Sciatic nerve (tissue), 2 donors: ENCODE data around the gene RPS6KA6. TPM values are rescaled to one million over a fixed set of nuclear protein-coding genes. Genes with fewer than 3 reads are reported as not detected.

Experiments used
- ATAC-seq: fragments of 200-7000 bp; cut with Tn5 transposase; one replicate; pipeline ENCODE4 v1.9.1; 2020; ENCODE audit warnings: mild to moderate bottlenecking, moderate library complexity
- DNase-seq: peaks from one replicate; pipeline ENCODE4 v3.0.0-alpha.2; 2020; ENCODE audit warnings: low spot score
- intact Hi-C: fragments of 100-400 bp; cut with DNase I; formaldehyde crosslinking; loops from one replicate; pipeline ENCODE4 v1.14.2; 2022
- total RNA-seq: library from RNA; stranded (reverse); fragmentation: NEBNext Ultra II Directional; extraction: Animal tissue kit (Norgen Biotek cat#: 25700); gene quantifications from one replicate; pipeline ENCODE4 v1.2.1, GENCODE V29; 2021
- donor health status: DM: no; HTN: no; CAD: no.
- donor health status: DM: no; HTN: no; CAD: no.

Gene RPS6KA6
- 2.7 TPM for total RNA-seq

GRCh38 chrX:84187533-84188319, at the start of gene RPS6KA6:
Gene RPS6KA6 (minus strand): TSS chrX:84188199. CDS start chrX:84187899, 300 bp downstream.
- ATAC-seq: peak; percentile 76
- intact Hi-C loops: no loop called here
- DNase-seq: peak; percentile 56

- intact Hi-C loops: no loop called here
- no peak for ATAC-seq
- no peak for DNase-seq
Observed at GRCh38 chrX:84224741-84225140, 36.7 kb upstream of the RPS6KA6 start.

GRCh38 chrX:84223261-84223660, 35.3 kb upstream of the RPS6KA6 start:
- no peak for ATAC-seq
- DNase-seq: no peak
- intact Hi-C loops: no loop called here

GRCh38 chrX:84221181-84221580, 33.2 kb upstream of the RPS6KA6 start:
- DNase-seq (no peak), ATAC-seq (no peak)
- intact Hi-C loops: no loop called here

GRCh38 chrX:84219551-84219950, 31.6 kb upstream of the RPS6KA6 start:
- intact Hi-C loops: no loop called here
- DNase-seq (no peak), ATAC-seq (no peak)

GRCh38 chrX:84218726-84219125, 30.7 kb upstream of the RPS6KA6 start:
- DNase-seq (no peak), ATAC-seq (no peak)
- intact Hi-C loops: no loop called here

- DNase-seq: no peak
- intact Hi-C loops: no loop called here
- ATAC-seq: no peak
Observed at GRCh38 chrX:84216881-84217280, 28.9 kb upstream of the RPS6KA6 start.

- DNase-seq (no peak), ATAC-seq (no peak)
- intact Hi-C loops: no loop called here
Observed at GRCh38 chrX:84216406-84216805, 28.4 kb upstream of the RPS6KA6 start.

GRCh38 chrX:84205276-84205675, 17.3 kb upstream of the RPS6KA6 start:
- intact Hi-C loops: no loop called here
- ATAC-seq (no peak), DNase-seq (no peak)

- ATAC-seq: no peak
- intact Hi-C loops: no loop called here
- no peak for DNase-seq
Observed at GRCh38 chrX:84199688-84200087, 11.7 kb upstream of the RPS6KA6 start.

- ATAC-seq (no peak), DNase-seq (no peak)
- intact Hi-C loops: no loop called here
Observed at GRCh38 chrX:84197550-84197949, 9.6 kb upstream of the RPS6KA6 start.

- no peak for DNase-seq
- intact Hi-C loops: no loop called here
- ATAC-seq: no peak
Observed at GRCh38 chrX:84192006-84192405, 4.0 kb upstream of the RPS6KA6 start.

GRCh38 chrX:84189125-84189524, 1.1 kb upstream of the RPS6KA6 start:
- no peak for DNase-seq
- no peak for ATAC-seq
- intact Hi-C loops: no loop called here

GRCh38 chrX:84188320-84188834, 378 bp upstream of the RPS6KA6 start:
- DNase-seq (peak; percentile 64), ATAC-seq (peak; percentile 87)
- intact Hi-C loops: no loop called here

- DNase-seq (no peak), ATAC-seq (peak; percentile 32)
- intact Hi-C loops: no loop called here
Observed at GRCh38 chrX:84186603-84187532, 1.1 kb downstream of the RPS6KA6 start.

- intact Hi-C loops: no loop called here
- no peak for DNase-seq
- ATAC-seq: no peak
Observed at GRCh38 chrX:84182516-84182915, 5.5 kb downstream of the RPS6KA6 start.

- DNase-seq (no peak), ATAC-seq (no peak)
- intact Hi-C loops: no loop called here
Observed at GRCh38 chrX:84175958-84176357, 12.0 kb downstream of the RPS6KA6 start.

- DNase-seq (no peak), ATAC-seq (no peak)
- intact Hi-C loops: no loop called here
Observed at GRCh38 chrX:84175274-84175673, 12.7 kb downstream of the RPS6KA6 start.

GRCh38 chrX:84174348-84174747, 13.7 kb downstream of the RPS6KA6 start:
- no peak for ATAC-seq
- intact Hi-C loops: no loop called here

GRCh38 chrX:84170931-84171330, 17.1 kb downstream of the RPS6KA6 start:
- DNase-seq: no peak
- ATAC-seq: no peak
- intact Hi-C loops: no loop called here

More at GRCh38 chrX:84174348-84174747, 13.7 kb downstream of the RPS6KA6 start:
- no peak for DNase-seq
